GM19351 (cell line): Measurements from ENCODE around the gene KLF5.
"Not testable (repeated sequence)": the region's sequence is repeated elsewhere in the genome, so short reads cannot be mapped to it uniquely, and the experiment has no call there.

ENCODE experiments used
- ATAC-seq: cut with Tn5 transposase; IDR thresholded peaks from one replicate; pipeline ENCODE4 v1.9.1; 2021; ENCODE audit warnings: mild to moderate bottlenecking, moderate library complexity; ENCODE audit not compliant: unreplicated experiment

Gene KLF5

GRCh38 chr13:73058736-73059459 is at the start of gene KLF5:
Gene KLF5 (plus strand): TSS chr13:73059005. CDS start chr13:73059328, 323 bp downstream.
- peak; percentile 95 for ATAC-seq

GRCh38 chr13:73011751-73012150 is 47.1 kb upstream of the KLF5 start:
- ATAC-seq, result no peak

GRCh38 chr13:73015805-73016204 is 43.0 kb upstream of the KLF5 start:
- no peak for ATAC-seq

- no peak for ATAC-seq
Observed at GRCh38 chr13:73018336-73018735, 40.5 kb upstream of the KLF5 start.

- ATAC-seq, result peak; percentile 57
Observed at GRCh38 chr13:73025217-73026012, 33.4 kb upstream of the KLF5 start.

- ATAC-seq, result no peak
Observed at GRCh38 chr13:73034901-73035300, 23.9 kb upstream of the KLF5 start.

- ATAC-seq, result no peak
Observed at GRCh38 chr13:73035660-73036059, 23.1 kb upstream of the KLF5 start.

- ATAC-seq, result no peak
Observed at GRCh38 chr13:73036566-73036965, 22.2 kb upstream of the KLF5 start.

- no peak for ATAC-seq
Observed at GRCh38 chr13:73038064-73038463, 20.7 kb upstream of the KLF5 start.

- ATAC-seq, result no peak
Observed at GRCh38 chr13:73039201-73040108, 19.4 kb upstream of the KLF5 start.

- no peak for ATAC-seq
Observed at GRCh38 chr13:73040484-73040883, 18.3 kb upstream of the KLF5 start.

GRCh38 chr13:73040968-73041596 is 17.7 kb upstream of the KLF5 start:
- ATAC-seq, result no peak

- ATAC-seq, result no peak
Observed at GRCh38 chr13:73045031-73045430, 13.8 kb upstream of the KLF5 start.

- not testable (repeated sequence) for ATAC-seq
Observed at GRCh38 chr13:73048615-73049014, 10.2 kb upstream of the KLF5 start.

GRCh38 chr13:73054712-73055111 is 4.1 kb upstream of the KLF5 start:
- no peak for ATAC-seq

- ATAC-seq, result no peak
Observed at GRCh38 chr13:73055813-73056564, 2.8 kb upstream of the KLF5 start.

GRCh38 chr13:73056565-73056962 is 2.2 kb upstream of the KLF5 start:
- ATAC-seq, result no peak

GRCh38 chr13:73057284-73058063 is 1.3 kb upstream of the KLF5 start:
- ATAC-seq, result no peak

- ATAC-seq, result no peak
Observed at GRCh38 chr13:73058064-73058313, 816 bp upstream of the KLF5 start.

GRCh38 chr13:73058432-73058735 is 421 bp upstream of the KLF5 start:
- peak; percentile 13 for ATAC-seq
